ENCODE results near the gene TNNT2. TPM values are rescaled to one million over a fixed set of nuclear protein-coding genes. Genes with fewer than 3 reads are reported as not detected.

TNNT2 gene
- total and polyA plus RNA-seq, 2 of the 4 experiments (the other 2 are of a cell fraction): 0.18 to 1.2 TPM

DNA sequence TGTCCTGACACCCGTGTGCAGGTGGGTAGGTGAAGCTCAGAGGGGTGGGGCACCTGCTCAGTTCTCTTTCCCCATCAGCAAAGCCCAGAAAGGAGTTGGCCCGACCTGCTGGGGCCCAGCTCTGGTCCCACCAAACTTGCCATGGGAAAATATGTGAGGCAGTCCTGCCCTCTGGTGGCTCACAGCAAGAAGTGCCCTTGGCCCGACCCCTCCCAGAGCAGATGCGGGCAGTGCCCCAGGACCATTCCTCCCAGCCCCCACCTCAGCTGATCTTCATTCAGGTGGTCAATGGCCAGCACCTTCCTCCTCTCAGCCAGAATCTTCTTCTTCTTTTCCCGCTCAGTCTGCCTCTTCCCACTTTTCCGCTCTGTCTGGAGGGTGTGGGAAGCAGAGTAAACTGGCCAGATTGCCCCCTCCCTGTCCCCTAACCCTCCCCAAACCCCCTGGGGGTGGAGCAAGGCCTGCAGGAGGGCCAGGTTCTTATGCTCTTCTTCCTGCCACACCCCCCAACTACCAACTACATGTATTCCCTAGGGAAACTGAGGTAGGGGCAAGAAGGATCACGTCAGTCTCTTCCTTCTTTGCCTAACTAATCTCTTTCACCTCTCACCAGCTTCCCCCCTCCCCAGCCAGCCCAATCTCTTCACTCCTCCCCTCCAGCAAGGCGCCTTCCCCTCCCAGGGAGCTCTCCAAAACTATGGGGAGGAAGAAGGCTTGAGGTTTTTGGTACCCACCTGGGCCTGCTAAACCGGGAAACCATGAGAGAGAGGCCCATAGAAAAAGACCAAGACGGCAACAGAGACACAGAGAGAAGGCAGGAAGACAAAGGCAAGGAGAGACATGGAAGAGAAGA lies 15.6 kb downstream of the TNNT2 start (continued):
- TF ChIP-seq USF2 (IDR thresholded peaks at IDR 0.05; ENCODE audit: low read depth, low read length): no peak
- peak; percentile 90 for TF ChIP-seq RAD21 (IDR thresholded peaks at IDR 0.05; ENCODE audit: low read length)

DNA sequence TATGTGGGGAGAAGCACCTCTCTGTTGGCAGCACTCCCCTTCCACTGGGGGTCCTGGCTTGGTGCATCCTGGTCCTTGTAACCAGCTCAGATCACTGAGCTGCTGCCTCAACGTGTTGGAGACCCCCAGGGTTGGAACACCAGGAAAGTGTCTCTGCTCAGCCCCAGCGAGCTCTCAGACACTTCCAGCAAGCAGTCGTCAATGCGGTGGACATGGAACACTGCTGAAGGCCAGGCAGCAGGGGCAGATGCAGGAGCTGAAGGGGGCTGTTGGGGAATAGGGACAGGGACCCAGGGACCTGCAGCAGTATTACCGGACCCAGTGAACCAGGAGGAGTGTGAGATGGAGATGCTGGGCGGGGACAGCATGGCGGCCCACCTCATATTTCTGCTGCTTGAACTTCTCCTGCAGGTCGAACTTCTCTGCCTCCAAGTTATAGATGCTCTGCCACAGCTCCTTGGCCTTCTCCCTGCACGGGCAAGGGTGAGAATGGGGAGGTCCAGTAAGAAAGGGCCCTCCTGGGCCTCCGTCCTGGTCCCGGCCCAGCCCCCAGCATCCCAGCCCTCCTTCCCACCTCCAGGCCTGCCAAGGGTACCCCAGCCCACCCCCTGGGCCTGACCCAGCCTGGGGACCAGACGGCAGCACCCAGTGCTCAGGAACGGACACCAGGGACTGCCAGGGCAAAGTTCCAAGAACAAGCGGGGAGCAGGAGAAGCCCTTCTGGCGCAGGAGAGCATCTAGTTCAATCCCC lies 16.4 kb downstream of the TNNT2 start:
- in situ Hi-C loops (cut with MboI; ENCODE audit: low sequenced_read_pairs): no loop called here

More for the DNA sequence above, 16.4 kb downstream of the TNNT2 start:
- intact Hi-C loops (cut with micrococcal nuclease): loop anchor here (1.0 kb wide), 1 partner anchor 107 kb away; no protein-coding TSS in a partner anchor
- Histone ChIP-seq H3K9me1 (ENCODE audit: insufficient read depth, low read length) (no peaks in the 10 kb centered on the region), H3K9ac (ENCODE audit: low read depth, low read length) (no peak overlapping the region), H4K91ac (ENCODE audit: insufficient read depth, low read depth, low read length) (no peak overlapping the region), H2AFZ (replicated peaks; ENCODE audit: low read length, poor library complexity) (peak overlapping the region; percentile 4), H4K20me1 (ENCODE audit: insufficient read depth, low read length) (no peaks in the 10 kb centered on the region; the same call in 1 of the 2 replicates), H3K56ac (ENCODE audit: extremely low read depth, insufficient read depth, low read length) (no peak overlapping the region), H2BK120ac (ENCODE audit: low read depth, low read length) (no peak overlapping the region), H2BK5ac (ENCODE audit: low read depth, low read length, poor library complexity, severe bottlenecking) (no peak overlapping the region), H2AK5ac (ENCODE audit: low read depth, low read length) (no peak overlapping the region), H3K9me3 (ENCODE audit: control insufficient read depth, insufficient read depth, low read length) (no peaks in the 10 kb centered on the region), H3K18ac (ENCODE audit: low read depth, low read length) (no peak overlapping the region), H3K27ac (ENCODE audit: insufficient read depth, low read length) (no peak overlapping the region), H3K4me1 (ENCODE audit: control insufficient read depth, insufficient read depth, low read length) (no peaks in the 10 kb centered on the region), H4K8ac (ENCODE audit: low read depth in 2 of 2, low read length in 2 of 2) (no peak overlapping the region), H3K4me2 (ENCODE audit: low read depth, low read length) (no peak overlapping the region), H3K14ac (replicated peaks; ENCODE audit: low read depth, low read length) (no peak overlapping the region), H3K23ac (ENCODE audit: low read depth, low read length) (no peak overlapping the region), H2AK9ac (replicated peaks; ENCODE audit: low read depth, low read length, poor library complexity) (no peak overlapping the region), H3K36me3 (ENCODE audit: control insufficient read depth, insufficient read depth, low read length) (no peaks in the 10 kb centered on the region), H3K27me3 (ENCODE audit: control insufficient read depth, insufficient read depth, low read length) (peaks cover 64% of the 10 kb centered on the region), H3K4ac (ENCODE audit: low read depth, low read length) (no peak overlapping the region), H2BK20ac (ENCODE audit: low read depth, low read length) (no peak overlapping the region), H3K79me1 (ENCODE audit: low read depth in 1 of 2, low read length in 2 of 2) (no peaks in the 10 kb centered on the region), H4K5ac (ENCODE audit: low read depth, low read length) (no peak overlapping the region), H3K4me3 (ENCODE audit: insufficient read depth, low read depth, low read length) (no peak overlapping the region), H2BK15ac (ENCODE audit: low read depth, low read length) (no peak overlapping the region)
- ATAC-seq (ENCODE audit: low read depth): no peak
- POLR2A ChIA-PET (ENCODE audit: unreplicated experiment): no interaction called here
- dilution Hi-C loops (cut with HindIII; ENCODE audit: low sequenced_read_pairs, unreplicated experiment): no loop called here
- CTCF ChIA-PET: interaction anchor here (0.8 to 1.7 kb wide), 4 partner anchors 12 to 18 kb away, joined by 3 to 4 read pairs (median 3); no protein-coding TSS in a partner anchor
- TF ChIP-seq NFE2L2 (IDR thresholded peaks at IDR 0.05; ENCODE audit: low read depth, low read length): no peak
- no peak for TF ChIP-seq SMC3 (IDR thresholded peaks at IDR 0.05; ENCODE audit: low read depth, low read length)
- no peak for TF ChIP-seq USF2 (IDR thresholded peaks at IDR 0.05; ENCODE audit: low read depth, low read length)
- no peak for TF ChIP-seq MAZ (IDR thresholded peaks at IDR 0.05; ENCODE audit: borderline replicate concordance, low read depth, low read length)
- TF ChIP-seq ELK1 (IDR thresholded peaks at IDR 0.05; ENCODE audit: borderline replicate concordance, low read depth, low read length): no peak
- TF ChIP-seq MXI1 (IDR thresholded peaks at IDR 0.05; ENCODE audit: borderline replicate concordance, low read depth, low read length): no peak
- TF ChIP-seq RCOR1 (IDR thresholded peaks at IDR 0.05; ENCODE audit: insufficient replicate concordance, low read length): no peak
- WGBS, 2 experiments (ENCODE audit: extremely low coverage in 2 of 2, insufficient read length in 1 of 2): 17% methylated on average over 1 of the region's 15 CpGs; no CpG with 5 or more reads in 1 of the 2 experiments
- no peak for DNase-seq
- no TSS peak for BruUV-seq (replicated peaks)

All from IMR-90 (cell line).